Keratinocyte (primary cell): Measurements from ENCODE around the gene GTSF1L. TPM values are rescaled to one million over a fixed set of nuclear protein-coding genes. Genes with fewer than 3 reads are reported as not detected.

Source experiments
- DNase-seq: peaks from one replicate; pipeline ENCODE4 v3.0.0-alpha.2; 2011; ENCODE audit warnings: low read depth, missing footprints, low spot score
- FAIRE-seq: peaks from 2 replicates; lab custom pipeline; 2011; peaks lifted over from hg19 to GRCh38; lab: Jason Lieb, UNC
- H2AFZ ChIP-seq: 2 replicates; pipeline ENCODE4 v1.6.0; 2012; ENCODE audit warnings: low read length, control low read depth, inconsistent platforms; ENCODE audit not compliant: control insufficient read depth
- H3K27ac ChIP-seq: 2 replicates; pipeline ENCODE4 v1.5.1; 2011; ENCODE audit warnings: low read length; ENCODE audit not compliant: control insufficient read depth, insufficient read depth
- H3K27me3 ChIP-seq: 3 replicates; pipeline ENCODE4 v1.6.0; 2011; ENCODE audit warnings: low read length; ENCODE audit not compliant: control insufficient read depth, insufficient read depth; ENCODE audit errors: extremely low read depth
- H3K36me3 ChIP-seq, 2 experiments: 2 replicates in 1 of 2; 3 replicates in 1 of 2; pipeline ENCODE4 v1.5.1; 2011; ENCODE audit warnings: low read length in 2 of 2, mild to moderate bottlenecking in 1 of 2; ENCODE audit not compliant: control insufficient read depth in 2 of 2, insufficient read depth in 2 of 2; ENCODE audit errors: extremely low read depth in 1 of 2
- H3K4me1 ChIP-seq: 3 replicates; pipeline ENCODE4 v1.5.1; 2011; ENCODE audit warnings: low read length; ENCODE audit not compliant: control insufficient read depth, insufficient read depth; ENCODE audit errors: extremely low read depth
- H3K4me2 ChIP-seq: 3 replicates; pipeline ENCODE4 v1.6.0; 2011; ENCODE audit warnings: low read depth, low read length; ENCODE audit not compliant: control insufficient read depth, insufficient read depth; ENCODE audit errors: extremely low read depth
- H3K4me3 ChIP-seq, 3 experiments: fragments of 200-600 bp in 1 of 3; sonication (generic) in 1 of 3; 2 replicates in 2 of 3; 3 replicates in 1 of 3; pipeline ENCODE4 v1.5.1; 2011 to 2016; ENCODE audit warnings: low read length in 3 of 3, mild to moderate bottlenecking in 3 of 3, control low read depth in 2 of 3, inconsistent platforms in 1 of 3, low read depth in 1 of 3, mixed read lengths in 1 of 3, mixed run types in 1 of 3, moderate library complexity in 1 of 3; ENCODE audit not compliant: control insufficient read depth in 2 of 3, insufficient read depth in 2 of 3; ENCODE audit errors: extremely low read depth in 1 of 3
- H3K79me2 ChIP-seq: 2 replicates; pipeline ENCODE4 v1.6.0; 2012; ENCODE audit warnings: low read length; ENCODE audit not compliant: control insufficient read depth, insufficient read depth
- H3K9ac ChIP-seq: 3 replicates; pipeline ENCODE4 v1.6.0; 2011; ENCODE audit warnings: low read length; ENCODE audit not compliant: control insufficient read depth, insufficient read depth; ENCODE audit errors: extremely low read depth
- H3K9me1 ChIP-seq: 3 replicates; pipeline ENCODE4 v1.6.0; 2011; ENCODE audit warnings: low read length; ENCODE audit not compliant: control insufficient read depth, insufficient read depth; ENCODE audit errors: extremely low read depth
- H3K9me3 ChIP-seq: 2 replicates; pipeline ENCODE4 v1.5.1; 2012; ENCODE audit warnings: low read depth, low read length; ENCODE audit not compliant: control insufficient read depth
- H4K20me1 ChIP-seq: 3 replicates; pipeline ENCODE4 v1.6.0; 2011; ENCODE audit warnings: low read length; ENCODE audit not compliant: control insufficient read depth, insufficient read depth; ENCODE audit errors: extremely low read depth
- CTCF ChIP-seq, 3 experiments: IDR thresholded peaks in 1 of 3; conservative IDR thresholded peaks in 1 of 3; optimal IDR thresholded peaks in 1 of 3; 2 replicates in 2 of 3; 3 replicates in 1 of 3; pipeline versions ENCODE3 to v1.5.1; 2011; ENCODE audit warnings: low read length in 3 of 3, mild to moderate bottlenecking in 3 of 3, moderate library complexity in 2 of 3, control low read depth in 1 of 3, inconsistent platforms in 1 of 3; ENCODE audit not compliant: insufficient read depth in 2 of 3; ENCODE audit errors: extremely low read depth in 1 of 3
- EZH2 ChIP-seq: IDR thresholded peaks from one replicate; pipeline ENCODE4 v1.6.1; 2012; ENCODE audit warnings: inconsistent platforms, mild to moderate bottlenecking, low read length, moderate library complexity
- dilution Hi-C: fragments of 300-500 bp; cut with MboI; formaldehyde crosslinking; loops from one replicate; pipeline ENCODE4 v1.7.0; 2020; ENCODE audit warnings: low sequenced_read_pairs; ENCODE audit not compliant: extremely low pct_ligation_motif_present
- polyA plus RNA-seq, 5 experiments: library from polyadenylated mRNA; depleted of rRNA in 3 of 5; stranded (reverse) in 3 of 5; stranded (forward) in 1 of 5; unstranded in 1 of 5; fragments of >200 nt; gene quantifications; 1 replicate in 1 of 5; 2 replicates in 3 of 5; 3 replicates in 1 of 5; pipeline versions ENCODE4 v1.2.1 to v1.2.3, GENCODE V29; 2011 to 2012; ENCODE audit warnings: missing spikeins in 2 of 5, low read depth in 1 of 5, low replicate concordance in 1 of 5

Gene GTSF1L
- polyA plus RNA-seq, 1 donor (not counting 4 experiments of a cell fraction or from before 2014, with no cell fraction given), result not detected

DNA sequence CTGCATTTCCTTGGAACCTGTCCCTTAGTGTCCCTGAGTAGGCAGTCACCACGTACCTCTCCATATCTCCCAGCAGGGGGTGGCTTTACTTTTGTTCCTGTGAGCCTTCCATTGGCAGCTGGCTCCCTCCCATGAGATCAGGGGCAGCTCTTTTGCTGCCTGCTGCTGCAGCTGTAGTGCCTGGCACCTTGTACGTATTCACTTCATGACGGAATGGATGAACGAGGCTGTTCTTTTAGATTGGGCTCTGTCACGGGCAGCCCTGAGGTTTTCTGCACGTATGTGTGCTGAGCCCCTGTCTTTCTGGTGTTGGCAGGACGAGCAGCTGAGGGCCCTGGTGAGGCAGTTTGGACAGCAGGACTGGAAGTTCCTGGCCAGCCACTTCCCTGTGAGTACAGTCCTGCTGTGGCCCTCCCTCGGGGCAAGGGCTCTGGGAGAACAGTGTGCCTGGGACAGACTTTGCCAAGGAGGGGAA lies 45.3 kb downstream of the GTSF1L start:
- peaks cover 0 to 6% of the 10 kb centered on the region in 2 experiments for H3K36me3 ChIP-seq
- dilution Hi-C loops, result no loop called here
- DNase-seq (no peak), FAIRE-seq (no peak)
- H3K4me1 ChIP-seq, result no peaks in the 10 kb centered on the region
- H3K27ac ChIP-seq, result no peak overlapping the region
- H2AFZ ChIP-seq, result no peak overlapping the region
- H3K27me3 ChIP-seq, result no peaks in the 10 kb centered on the region
- no peak overlapping the region for H3K9ac ChIP-seq
- no peak overlapping the region for H3K4me2 ChIP-seq
- no peak overlapping the region for H3K4me3 ChIP-seq
- H4K20me1 ChIP-seq, result no peaks in the 10 kb centered on the region
- H3K79me2 ChIP-seq, result peaks cover 2% of the 10 kb centered on the region
- no peaks in the 10 kb centered on the region for H3K9me1 ChIP-seq
- TF ChIP-seq CTCF (optimal IDR thresholded peaks at IDR 0.05 in 1 of 3, IDR thresholded peaks at IDR 0.05 in 1 of 3, conservative IDR thresholded peaks at IDR 0.05 in 1 of 3; ENCODE audit: extremely low read depth in 1 of 3, insufficient read depth in 2 of 3, low read length in 3 of 3), result no peak
- TF ChIP-seq EZH2, result no peak
- no peaks in the 10 kb centered on the region for H3K9me3 ChIP-seq

DNA sequence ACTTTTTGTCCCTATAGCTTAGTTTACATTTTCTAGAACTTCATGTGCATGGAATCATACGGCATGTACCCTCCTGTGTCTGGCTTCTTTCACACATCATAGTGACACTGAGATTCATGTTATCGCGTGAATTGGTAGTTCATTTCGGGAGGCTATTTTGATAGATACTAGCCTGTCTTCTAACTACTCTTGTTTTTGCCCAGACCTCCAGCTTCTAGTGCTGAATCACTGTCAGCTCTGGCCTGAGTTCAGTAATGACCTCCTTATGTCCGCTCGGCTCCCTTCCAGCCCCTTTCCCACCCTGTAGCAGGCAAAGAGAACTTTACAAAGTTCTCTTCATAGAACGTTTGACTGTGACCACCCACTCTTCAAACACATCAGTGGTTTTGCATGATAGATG lies 45.8 kb downstream of the GTSF1L start:
- Histone ChIP-seq H3K36me3 (peaks cover 0 to 6% of the 10 kb centered on the region in 2 experiments), H3K27ac (no peak overlapping the region), H3K9me1 (no peaks in the 10 kb centered on the region), H3K79me2 (peaks cover 2% of the 10 kb centered on the region), H2AFZ (no peak overlapping the region), H3K4me1 (no peaks in the 10 kb centered on the region), H3K9me3 (no peaks in the 10 kb centered on the region), H4K20me1 (no peaks in the 10 kb centered on the region), H3K4me2 (no peak overlapping the region), H3K4me3 (no peak overlapping the region), H3K9ac (no peak overlapping the region), H3K27me3 (no peaks in the 10 kb centered on the region)
- no peak for TF ChIP-seq CTCF (optimal IDR thresholded peaks at IDR 0.05 in 1 of 3, IDR thresholded peaks at IDR 0.05 in 1 of 3, conservative IDR thresholded peaks at IDR 0.05 in 1 of 3; ENCODE audit: extremely low read depth in 1 of 3, insufficient read depth in 2 of 3, low read length in 3 of 3)
- no peak for TF ChIP-seq EZH2
- dilution Hi-C loops, result no loop called here
- FAIRE-seq, result no peak
- no peak for DNase-seq
